Limb (tissue), 2 donors: ENCODE measurements around the gene HMG20A.
A peak's percentile ranks its signal among the peaks of the same experiment; 100 is the strongest.

ENCODE experiments used
- DNase-seq, 2 donors: peaks; one replicate each; pipeline ENCODE4 v3.0.0-alpha.2; 2016; ENCODE audit errors: extremely low spot score in 2 of 2

The HMG20A gene

DNA sequence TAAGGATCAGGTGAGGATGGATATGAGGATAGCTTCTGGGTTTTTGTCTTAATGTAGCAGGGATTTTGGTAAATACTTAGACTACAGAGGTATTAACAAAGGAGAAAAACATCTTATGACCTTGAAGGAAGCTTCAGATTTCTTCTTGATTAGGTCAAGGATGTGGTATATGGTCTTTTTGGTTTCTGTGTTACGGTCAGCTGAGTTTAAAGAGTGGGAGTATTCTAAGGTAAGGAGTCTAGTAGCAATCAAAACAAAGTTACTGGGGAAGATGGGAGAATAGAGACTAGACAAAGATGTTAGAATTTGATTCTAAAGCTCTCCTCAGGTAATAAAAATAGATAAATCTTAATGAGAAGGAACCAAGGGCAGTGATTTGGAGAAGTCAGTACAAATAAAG lies 6.2 kb downstream of the HMG20A start:
- no peak for DNase-seq

DNA sequence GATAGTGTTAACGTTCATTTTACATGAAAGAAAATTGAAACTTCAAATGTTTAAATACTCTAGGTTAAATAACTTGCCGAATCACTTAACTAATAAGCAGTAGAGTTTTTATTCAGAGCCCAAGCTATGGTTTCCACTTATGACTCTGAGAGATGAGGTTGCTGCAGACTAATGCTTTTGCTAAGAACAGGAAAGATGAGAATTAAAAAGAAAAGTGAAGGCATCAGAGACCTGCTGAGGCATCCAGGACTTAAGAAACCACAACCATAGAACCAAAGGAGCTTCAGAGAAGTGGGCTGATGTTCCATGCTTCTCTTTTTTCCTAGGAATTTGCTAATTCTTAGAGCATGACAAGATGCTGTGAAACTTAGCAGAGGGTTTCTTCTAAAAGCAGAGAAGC lies 9.5 kb downstream of the HMG20A start:
- no peak for DNase-seq

- no peak for DNase-seq
These were observed 10.0 kb downstream of the HMG20A start for GRCh38 chr15:77430652-77431051.

DNA sequence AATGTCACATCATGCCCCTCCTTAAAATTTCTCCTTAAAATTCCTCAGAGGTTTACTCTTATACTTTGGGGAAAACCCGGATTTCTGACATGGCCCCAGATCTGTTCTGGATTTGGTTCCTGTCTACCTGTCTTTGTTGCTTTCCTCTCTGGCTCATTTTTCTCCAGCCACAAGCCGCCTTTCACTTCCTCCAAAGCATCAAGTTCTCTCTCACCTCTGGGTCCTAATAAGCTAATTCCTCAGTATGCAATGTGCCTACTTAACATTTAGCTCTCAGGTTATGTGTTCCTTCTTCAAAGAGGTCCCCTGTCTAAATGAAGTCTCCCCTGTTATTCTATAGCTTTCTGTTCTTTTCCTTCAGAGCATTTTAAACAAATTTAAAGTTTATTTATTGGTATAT lies 16.1 kb downstream of the HMG20A start:
- DNase-seq, result no peak

DNA sequence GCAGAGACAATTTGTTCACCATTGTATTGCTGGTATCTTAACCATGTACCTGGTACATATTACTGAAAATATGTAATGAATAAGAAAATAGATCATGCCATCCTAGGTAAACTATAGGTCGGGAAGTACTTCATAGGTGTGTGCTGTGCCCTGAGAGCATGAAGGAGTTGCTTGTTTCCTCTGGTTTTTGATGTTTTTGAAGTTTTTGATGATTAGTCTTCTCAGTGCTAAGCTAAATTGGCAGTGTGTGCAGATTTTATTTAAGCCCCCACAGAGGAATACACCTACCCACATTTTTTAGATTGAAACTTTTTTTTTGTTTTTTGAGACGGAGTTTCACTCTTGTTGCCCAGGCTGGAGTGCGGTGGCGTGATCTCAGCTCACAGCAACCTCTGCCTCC lies 16.6 kb downstream of the HMG20A start:
- DNase-seq, result no peak

- no peak for DNase-seq
These were observed 19.8 kb downstream of the HMG20A start for GRCh38 chr15:77440378-77440999.

DNA sequence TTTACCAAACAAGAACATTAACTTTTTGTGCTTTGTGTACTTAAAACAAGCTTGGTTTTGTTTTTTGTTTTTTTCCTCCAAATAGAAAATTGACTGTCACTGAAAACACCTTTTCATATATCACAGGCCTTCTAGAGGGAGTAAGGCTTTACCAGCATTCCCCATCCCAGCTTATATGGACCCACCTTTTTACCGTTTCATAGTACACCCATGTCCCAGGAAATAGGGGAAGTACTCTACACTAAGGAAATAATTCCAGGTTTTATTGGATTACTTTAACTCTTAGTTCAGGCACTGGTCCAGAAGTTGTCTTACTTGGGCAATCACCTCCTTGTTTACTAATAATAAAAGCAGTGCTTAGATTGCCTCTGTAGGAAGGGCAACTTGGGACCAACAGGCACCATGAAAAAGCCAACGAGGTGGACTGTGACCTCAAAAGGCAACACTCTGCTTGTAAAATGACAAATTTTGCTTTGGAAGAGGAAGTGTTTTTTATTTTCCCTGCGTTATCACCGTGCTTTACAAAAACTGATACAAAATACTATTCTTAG lies 26.2 kb downstream of the HMG20A start:
- no peak for DNase-seq

DNA sequence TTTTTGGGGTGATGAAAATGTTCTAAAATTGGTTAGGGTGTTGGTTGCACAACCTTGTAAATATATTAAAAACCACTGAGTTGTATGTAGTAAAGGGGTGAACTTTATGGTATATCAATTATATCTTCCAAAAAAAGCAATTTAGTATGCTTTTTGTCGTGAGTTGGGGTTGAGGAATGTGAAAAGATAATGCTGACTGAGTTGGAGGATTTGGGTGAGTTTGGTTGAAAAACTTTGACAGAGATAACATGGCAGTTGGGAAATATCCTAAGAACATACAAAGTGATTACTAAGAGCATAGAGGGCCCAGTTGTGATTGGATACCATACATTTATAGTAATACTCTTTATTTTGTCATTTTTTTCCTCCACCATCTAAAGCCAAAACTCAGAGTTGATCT lies 33.6 kb downstream of the HMG20A start:
- DNase-seq, result no peak

GRCh38 chr15:77454951-77455350 lies 34.3 kb downstream of the HMG20A start:
- DNase-seq, result no peak

DNA sequence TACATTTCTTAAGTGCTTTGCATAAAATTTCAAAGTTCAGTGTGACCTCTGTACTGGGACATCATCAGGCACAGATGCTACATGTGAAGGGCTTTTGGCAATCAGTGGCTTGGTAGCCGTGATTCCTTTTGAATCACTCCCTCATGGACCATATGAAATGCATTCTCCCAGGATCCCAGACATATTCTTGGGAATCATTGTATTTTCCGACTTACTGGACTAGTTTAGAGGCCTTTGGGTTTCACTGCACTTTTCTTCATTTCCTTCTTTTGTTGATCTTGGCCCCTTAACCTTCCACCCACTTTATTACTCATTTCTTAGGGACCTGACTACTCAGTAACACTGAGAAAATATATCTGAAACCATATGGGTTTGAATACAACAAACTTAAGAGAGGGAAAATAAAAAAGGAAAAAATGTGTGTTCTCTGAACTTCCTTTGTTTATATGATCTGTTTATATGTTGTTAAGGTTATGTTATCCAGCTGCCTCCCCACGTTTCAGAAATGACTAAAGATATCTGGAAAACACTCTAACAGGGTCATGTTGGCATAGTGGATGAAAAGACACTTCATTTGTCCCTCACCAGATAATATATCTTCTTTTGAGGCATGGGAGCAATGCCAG lies 35.1 kb downstream of the HMG20A start:
- peak in 1 of 2 donors; percentile 59 for DNase-seq

GRCh38 chr15:77456746-77457145 lies 36.1 kb downstream of the HMG20A start:
- DNase-seq, result no peak

GRCh38 chr15:77457191-77457904 lies 36.7 kb downstream of the HMG20A start:
- DNase-seq, result no peak

GRCh38 chr15:77457905-77458265 lies 37.2 kb downstream of the HMG20A start:
- no peak for DNase-seq

DNA sequence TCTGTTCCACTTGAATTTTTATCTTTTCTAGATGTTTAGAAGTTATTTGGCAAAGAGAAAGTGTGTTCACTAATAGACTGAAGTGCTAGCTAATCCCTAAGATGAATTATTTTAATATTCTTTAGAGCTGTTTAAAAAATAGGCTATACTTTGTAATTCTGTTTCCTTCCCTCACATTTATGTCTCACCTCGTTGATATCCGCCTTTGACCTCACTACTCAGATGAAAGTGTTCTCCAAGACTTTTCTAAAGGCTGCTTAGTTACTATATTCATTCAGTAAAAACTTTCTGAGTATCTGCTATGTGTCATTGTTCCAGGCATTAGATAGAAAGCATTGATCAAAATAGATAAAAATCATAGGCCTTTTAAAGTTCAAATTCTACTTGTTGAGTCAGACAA lies 38.3 kb downstream of the HMG20A start:
- DNase-seq, result no peak

DNA sequence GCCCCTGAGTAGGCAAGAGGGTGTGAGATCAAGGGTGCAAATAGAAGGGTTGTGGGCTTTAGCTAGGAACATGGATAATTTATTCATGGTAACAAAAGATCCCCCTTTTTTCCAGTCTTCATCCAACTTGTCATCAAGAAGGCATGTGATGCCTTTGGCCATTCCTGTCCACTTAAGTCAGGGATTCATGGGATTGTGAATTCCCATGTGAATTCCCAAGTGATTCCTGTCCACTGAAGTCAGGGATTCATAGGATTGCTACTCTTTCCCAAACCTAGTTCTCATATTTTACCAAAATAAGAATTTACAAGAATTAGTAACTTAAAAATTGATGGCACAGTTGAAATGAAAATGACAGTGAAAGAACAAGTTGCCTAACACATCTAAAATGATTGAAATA lies 40.8 kb downstream of the HMG20A start:
- no peak for DNase-seq

DNA sequence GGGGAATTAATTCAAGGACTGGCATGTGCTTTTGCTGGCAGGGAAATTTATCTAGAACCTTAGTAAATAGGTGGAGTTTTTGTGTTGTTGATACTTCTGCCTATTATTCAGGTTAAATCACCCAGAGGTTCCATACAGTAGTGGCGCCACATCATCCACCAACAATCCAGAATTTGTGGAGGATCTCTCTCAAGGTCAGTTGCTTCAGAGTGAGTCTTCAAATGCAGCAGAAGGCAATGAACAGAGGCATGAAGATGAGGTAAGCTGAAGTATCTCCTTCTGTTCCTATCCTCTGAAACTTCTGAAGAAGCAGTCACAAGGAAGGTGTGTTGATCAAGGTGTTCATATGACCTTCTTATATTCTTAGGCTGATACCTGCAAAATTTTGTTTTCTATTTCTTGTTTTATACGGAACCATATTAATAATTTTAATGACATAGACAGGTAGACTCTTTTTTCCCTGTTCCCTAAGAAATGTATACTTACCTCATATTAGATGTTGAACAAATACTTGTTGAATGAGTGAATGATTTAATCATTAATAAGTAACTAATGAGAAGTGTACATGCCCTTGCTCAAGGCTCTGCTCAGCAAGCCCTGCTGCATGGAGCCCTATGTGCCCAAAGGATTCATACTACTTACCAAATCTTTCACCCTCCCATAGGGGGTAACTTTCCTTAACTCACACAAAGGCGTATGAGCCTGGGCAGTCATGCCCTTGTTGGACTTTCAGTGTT lies 43.6 kb downstream of the HMG20A start:
- DNase-seq, result no peak

- no peak for DNase-seq
These were observed 45.8 kb downstream of the HMG20A start for GRCh38 chr15:77466521-77466920.

DNA sequence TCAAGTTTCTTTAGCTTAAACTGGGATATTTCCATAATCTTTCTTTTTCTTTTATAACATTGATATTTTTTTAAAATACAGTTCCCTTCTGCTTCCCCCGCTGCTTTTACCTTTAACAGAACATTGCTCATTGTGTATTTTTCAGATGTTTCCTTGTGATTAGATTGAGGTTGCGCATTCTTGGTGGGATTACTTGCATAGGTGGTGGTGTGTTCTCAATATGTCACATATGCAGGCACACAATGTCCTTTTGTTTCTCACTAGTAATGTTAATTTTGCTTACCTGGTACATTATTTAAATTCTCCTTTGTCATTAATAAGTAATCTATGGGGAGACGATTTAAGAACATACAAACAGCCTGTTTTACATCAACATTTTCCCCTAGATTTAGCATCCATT lies 48.2 kb downstream of the HMG20A start:
- DNase-seq, result no peak

- DNase-seq, result no peak
These were observed 49.5 kb downstream of the HMG20A start for GRCh38 chr15:77470235-77470634.

- no peak for DNase-seq
These were observed 52.6 kb downstream of the HMG20A start for GRCh38 chr15:77473328-77473727.

GRCh38 chr15:77474310-77474988 lies 53.8 kb downstream of the HMG20A start:
- no peak for DNase-seq
